K562 (cell line): ENCODE measurements around the gene FDX2. TPM values are rescaled to one million over a fixed set of nuclear protein-coding genes. Genes with fewer than 3 reads are reported as not detected.

Source experiments
- CHD4 ChIP-seq: fragments of 200-600 bp; sonication (generic); IDR thresholded peaks from 3 replicates; pipeline ENCODE4 v1.6.1; 2012; ENCODE audit warnings: low read depth, mild to moderate bottlenecking, mixed read lengths, low read length, inconsistent platforms; ENCODE audit not compliant: insufficient read depth, insufficient replicate concordance, poor library complexity, severe bottlenecking
- CREBBP ChIP-seq: IDR thresholded peaks from one replicate; pipeline ENCODE4 v1.6.1; 2012; ENCODE audit warnings: low read depth, mild to moderate bottlenecking, control low read depth, inconsistent platforms, low read length
- ELK3 ChIP-seq: fragments of 450-650 bp; formaldehyde crosslinking; IDR thresholded peaks from 2 replicates; pipeline ENCODE4 v1.4.0; 2020; ENCODE audit warnings: mild to moderate bottlenecking
- ETS1 ChIP-seq: conservative IDR thresholded peaks from 2 replicates; pipeline ENCODE4 v1.6.1; 2011; ENCODE audit warnings: low read depth, mild to moderate bottlenecking, low read length; ENCODE audit not compliant: control insufficient read depth
- ETS2 ChIP-seq: IDR thresholded peaks from 2 replicates; pipeline ENCODE4 v1.6.1; 2016; ENCODE audit warnings: borderline replicate concordance, missing genetic modification characterization, mild to moderate bottlenecking, moderate library complexity, missing compliant biosample characterization; ENCODE audit not compliant: poor library complexity, severe bottlenecking
- FIP1L1 ChIP-seq: fragments of 200-400 bp; formaldehyde crosslinking; IDR thresholded peaks from 2 replicates; pipeline ENCODE4 v1.6.1; 2018; ENCODE audit warnings: mild to moderate bottlenecking, low read depth, low read length; ENCODE audit not compliant: poor library complexity, severe bottlenecking
- HBP1 ChIP-seq: fragments of 450-650 bp; formaldehyde crosslinking; IDR thresholded peaks from 2 replicates; pipeline ENCODE4 v1.4.0; 2022; ENCODE audit warnings: missing genetic modification characterization
- HMGN3 ChIP-seq: IDR thresholded peaks from 2 replicates; pipeline ENCODE4 v1.6.1; 2011; ENCODE audit warnings: borderline replicate concordance, low read depth, mild to moderate bottlenecking, mixed read lengths, low read length; ENCODE audit not compliant: insufficient read length; ENCODE audit errors: extremely low read depth
- ID3 ChIP-seq, 2 experiments: fragments of 250-450 bp in 1 of 2; fragments of 450-650 bp in 1 of 2; sonication (Bioruptor Pico) in 1 of 2; IDR thresholded peaks; 2 replicates each; pipeline versions ENCODE4 v1.6.1 to v1.8.0; 2016 to 2021; ENCODE audit warnings: mild to moderate bottlenecking in 2 of 2, moderate library complexity in 2 of 2, missing compliant biosample characterization in 1 of 2, missing genetic modification characterization in 1 of 2
- NRF1 ChIP-seq, 2 experiments: fragments of 450-650 bp; IDR thresholded peaks in 1 of 2; conservative IDR thresholded peaks in 1 of 2; 2 replicates each; pipeline ENCODE4 v1.6.1; 2014; ENCODE audit warnings: mild to moderate bottlenecking in 2 of 2
- POLR2G ChIP-seq: fragments of 200-400 bp; formaldehyde crosslinking; IDR thresholded peaks from 2 replicates; pipeline ENCODE4 v1.6.1; 2017; ENCODE audit warnings: low read depth, mild to moderate bottlenecking, antibody characterized with exemption, low read length, moderate library complexity
- RBM39 ChIP-seq: fragments of 200-400 bp; formaldehyde crosslinking; optimal IDR thresholded peaks from 2 replicates; pipeline ENCODE3; 2018; ENCODE audit warnings: low read depth, low read length
- SAP30 ChIP-seq: fragments of 200-600 bp; sonication (generic); IDR thresholded peaks from 2 replicates; pipeline ENCODE4 v1.6.1; 2012; ENCODE audit warnings: borderline replicate concordance, low read depth, mild to moderate bottlenecking, moderate library complexity, low read length, control low read depth, inconsistent platforms; ENCODE audit not compliant: insufficient read depth, poor library complexity, severe bottlenecking
- ZBTB11 ChIP-seq, 3 experiments: fragments of 200-800 bp in 1 of 3; fragments of 250-450 bp in 1 of 3; fragments of 450-650 bp in 1 of 3; sonication (Bioruptor Pico) in 1 of 3; sonication (Bioruptor generic) in 1 of 3; formaldehyde crosslinking in 1 of 3; IDR thresholded peaks; 2 replicates each; pipeline versions ENCODE4 v1.6.1 to v1.8.0; 2016 to 2022; ENCODE audit warnings: mild to moderate bottlenecking in 2 of 3, missing genetic modification characterization in 2 of 3, missing compliant biosample characterization in 1 of 3, moderate library complexity in 1 of 3
- ZNF143 ChIP-seq: sonication (generic); formaldehyde crosslinking; IDR thresholded peaks from 2 replicates; pipeline ENCODE4 v1.9.0; 2022; ENCODE audit warnings: mild to moderate bottlenecking, missing genetic modification reagents
- ZNF253 ChIP-seq: fragments of 250-450 bp; sonication (Bioruptor Pico); conservative IDR thresholded peaks from 2 replicates; pipeline ENCODE4 v1.6.1; 2021; ENCODE audit warnings: mild to moderate bottlenecking
- polyA plus RNA-seq, 8 experiments: library from polyadenylated mRNA; depleted of rRNA in 4 of 8; stranded (reverse) in 5 of 8; unstranded in 3 of 8; fragments of >200 nt; fragmentation: Nextera tagmentation in 2 of 8; fragmentation: Illumina TruSeq in 1 of 8; extraction: Ambion mirVana in 2 of 8; extraction: Trizol in 1 of 8; gene quantifications; 2 replicates each; pipeline versions ENCODE4 v1.2.1 to v1.2.3, GENCODE V29; 2011 to 2014; ENCODE audit warnings: inconsistent platforms in 1 of 8, missing spikeins in 1 of 8
- total RNA-seq, 7 experiments: library from RNA; depleted of rRNA in 6 of 7; stranded (reverse); fragments of >200 nt in 6 of 7; fragmentation: Illumina TruSeq in 2 of 7; extraction: Trizol in 2 of 7; gene quantifications; 2 replicates each; pipeline versions ENCODE4 v1.2.1 to v1.2.3, GENCODE V29; 2011 to 2021; ENCODE audit warnings: low replicate concordance in 1 of 7

The FDX2 gene
- total and polyA plus RNA-seq, 9 of the 15 experiments (the other 6 are each of a cell fraction or from before 2014, with no cell fraction given): 2.5 to 49.8 (median 29.7) TPM

DNA sequence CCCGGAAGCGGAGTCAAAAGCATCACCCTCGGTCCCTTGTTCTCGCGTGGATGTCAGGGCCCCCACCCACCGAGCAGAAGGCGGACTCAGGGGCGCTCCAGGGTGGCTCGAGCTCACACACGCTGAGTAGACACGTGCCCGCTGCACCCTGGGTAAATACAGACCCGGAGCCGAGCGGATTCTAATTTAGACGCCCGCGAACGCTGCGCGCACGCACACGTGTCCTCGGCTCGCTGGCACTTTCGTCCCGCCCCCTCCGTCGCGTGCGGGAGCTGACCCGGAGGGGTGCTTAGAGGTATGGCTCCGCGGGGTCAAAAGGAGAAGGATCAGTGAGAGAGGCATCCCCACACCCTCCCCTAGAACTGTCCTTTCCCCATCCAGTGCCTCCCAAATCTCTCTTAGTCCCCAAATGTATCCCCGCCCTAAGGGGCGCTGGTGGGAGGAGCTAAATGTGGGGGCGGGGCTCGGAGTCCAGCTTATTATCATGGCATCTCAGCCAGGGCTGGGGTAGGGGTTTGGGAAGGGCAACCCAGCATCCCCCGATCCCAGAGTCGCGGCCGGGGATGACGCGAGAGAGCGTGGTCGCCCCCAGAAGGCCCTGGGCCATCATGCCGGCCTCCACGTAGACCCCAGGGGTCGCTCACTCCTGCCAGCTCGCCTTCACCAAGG lies 26.5 kb downstream of the FDX2 start (continued):
- TF ChIP-seq ELK3 (CRISPR knock-in tag) (no peak), ZNF143 (CRISPR knock-in tag) (peak; percentile 67; the same call in 1 of the 2 replicates), ZBTB11 (CRISPR knock-in tag; IDR thresholded peaks at IDR 0.05) (peak in 1 of 3 experiments; percentile 44; a peak in 1 of 6 replicates), SAP30 (peak; percentile 96), HMGN3 (peak; percentile 65), ZNF253 (CRISPR knock-in tag) (no peak), RBM39 (no peak), CHD4 (no peak), NRF1 (conservative IDR thresholded peaks at IDR 0.05 in 1 of 2, IDR thresholded peaks at IDR 0.05 in 1 of 2) (peak; percentile 75 to 80), HBP1 (CRISPR knock-in tag) (peak; percentile 3; the same call in 1 of the 2 replicates), ID3 (CRISPR knock-in tag; IDR thresholded peaks at IDR 0.05) (no peak), ID3 (tag; IDR thresholded peaks at IDR 0.05) (0 out of 2 replicates have a peak, but pooled peaks have one; percentile 33), CREBBP (no peak), ETS2 (no peak), FIP1L1 (no peak), ETS1 (peak; percentile 52; the same call in 1 of the 2 replicates), POLR2G (peak; percentile 80)
